Transverse colon (tissue), 4 donors: ENCODE data around the gene EIF6.

Source experiments
- CTCF ChIP-seq, 5 experiments: fragments of 200-600 bp in 3 of 5; fragments of 450-650 bp in 2 of 5; sonication (generic) in 3 of 5; IDR thresholded peaks; 1 replicate in 2 of 5; 2 replicates in 3 of 5; pipeline ENCODE4 v1.5.1; 2016 to 2017; ENCODE audit warnings: antibody characterized with exemption in 5 of 5, inconsistent platforms in 3 of 5, mild to moderate bottlenecking in 2 of 5, moderate library complexity in 1 of 5
- EP300 ChIP-seq: sonication (generic); formaldehyde crosslinking; IDR thresholded peaks from one replicate; pipeline ENCODE4 v1.6.1; 2017; ENCODE audit warnings: antibody characterized with exemption, low read depth
- POLR2A ChIP-seq: fragments of 450-650 bp; IDR thresholded peaks from one replicate; pipeline ENCODE4 v1.6.1; 2016; ENCODE audit warnings: antibody characterized with exemption, mild to moderate bottlenecking, moderate library complexity
- POLR2AphosphoS5 ChIP-seq, 3 donors: sonication (generic); formaldehyde crosslinking; IDR thresholded peaks; one replicate each; pipeline ENCODE4 v1.6.1; 2016; ENCODE audit warnings: antibody characterized with exemption in 3 of 3

GRCh38 chr20:35298264-35298663 lies 13.7 kb upstream of the EIF6 start:
- TF ChIP-seq POLR2AphosphoS5 (IDR thresholded peaks at IDR 0.05) = no peak
- no peak for TF ChIP-seq POLR2A
- TF ChIP-seq CTCF (IDR thresholded peaks at IDR 0.05) = no peak
- no peak for TF ChIP-seq EP300
